Fibroblast of lung (primary cell): ENCODE measurements around the gene BBS2. TPM values are rescaled to one million over a fixed set of nuclear protein-coding genes. Genes with fewer than 3 reads are reported as not detected.

Experiments
- DNase-seq, 2 donors: peaks; one replicate each; pipeline versions ENCODE4 v3.0.0 to v3.0.0-alpha.2; 2010; ENCODE audit warnings: low read depth in 2 of 2
- H2AFZ ChIP-seq: 2 replicates; pipeline ENCODE4 v1.5.1; 2012; ENCODE audit warnings: low read length, control low read depth, inconsistent platforms
- H3K27ac ChIP-seq: 2 replicates; pipeline ENCODE4 v1.5.1; 2011; ENCODE audit warnings: low read length, control low read depth; ENCODE audit not compliant: insufficient read depth
- H3K27me3 ChIP-seq: 2 replicates; pipeline ENCODE4 v1.5.1; 2011; ENCODE audit warnings: mild to moderate bottlenecking, low read length; ENCODE audit not compliant: control insufficient read depth, insufficient read depth
- H3K36me3 ChIP-seq: 2 replicates; pipeline ENCODE4 v1.5.1; 2011; ENCODE audit warnings: low read length; ENCODE audit not compliant: control insufficient read depth, insufficient read depth
- H3K4me1 ChIP-seq: 2 replicates; pipeline ENCODE4 v1.5.1; 2011; ENCODE audit warnings: low read length; ENCODE audit not compliant: control insufficient read depth, insufficient read depth; ENCODE audit errors: extremely low read depth
- H3K4me2 ChIP-seq: 2 replicates; pipeline ENCODE4 v1.5.1; 2011; ENCODE audit warnings: low read length, control low read depth; ENCODE audit not compliant: insufficient read depth; ENCODE audit errors: extremely low read depth
- H3K4me3 ChIP-seq, 4 experiments: fragments of 200-600 bp in 1 of 4; sonication (generic) in 1 of 4; replicated peaks in 1 of 4; 2 replicates each; pipeline ENCODE4 v1.5.1; 2011 to 2016; ENCODE audit warnings: low read length in 4 of 4, low read depth in 3 of 4, mild to moderate bottlenecking in 3 of 4, control low read depth in 2 of 4, inconsistent platforms in 1 of 4, mixed read lengths in 1 of 4; ENCODE audit not compliant: insufficient read depth in 1 of 4; ENCODE audit errors: control extremely low read depth in 1 of 4
- H3K79me2 ChIP-seq: 2 replicates; pipeline ENCODE4 v1.5.1; 2012; ENCODE audit warnings: mild to moderate bottlenecking, low read length, inconsistent platforms; ENCODE audit not compliant: control insufficient read depth, insufficient read depth
- H3K9ac ChIP-seq: 2 replicates; pipeline ENCODE4 v1.5.1; 2011; ENCODE audit warnings: mild to moderate bottlenecking, low read length, control low read depth; ENCODE audit not compliant: insufficient read depth
- H3K9me3 ChIP-seq: 2 replicates; pipeline ENCODE4 v1.5.1; 2012; ENCODE audit warnings: low read depth, low read length; ENCODE audit not compliant: control insufficient read depth, insufficient read depth
- H4K20me1 ChIP-seq: 2 replicates; pipeline ENCODE4 v1.5.1; 2011; ENCODE audit warnings: low read length; ENCODE audit not compliant: control insufficient read depth, insufficient read depth; ENCODE audit errors: extremely low read depth
- EZH2 ChIP-seq: IDR thresholded peaks from 2 replicates; pipeline ENCODE4 v1.5.1; 2012; ENCODE audit warnings: low read length, control low read depth, mild to moderate bottlenecking; ENCODE audit errors: missing control alignments
- polyA plus RNA-seq, 2 donors: library from polyadenylated mRNA; depleted of rRNA in 1 of 2; stranded (reverse) in 1 of 2; unstranded in 1 of 2; fragments of >200 nt; gene quantifications; 2 replicates each; pipeline ENCODE4 v1.2.1, GENCODE V29; 2011 to 2012; ENCODE audit warnings: missing spikeins in 1 of 2
- total RNA-seq: library from RNA; depleted of rRNA; stranded (reverse); fragments of >200 nt; gene quantifications from 2 replicates; pipeline ENCODE4 v1.2.1, GENCODE V29; 2014
- TF ChIP-seq, protein P1 (sequence below), 2 donors: IDR thresholded peaks in 1 of 2; conservative IDR thresholded peaks in 1 of 2; 1 replicate in 1 of 2; 2 replicates in 1 of 2; pipeline ENCODE4 v1.5.1; 2011 to 2012; ENCODE audit warnings: low read length in 2 of 2, control low read depth in 1 of 2, inconsistent platforms in 1 of 2, low read depth in 1 of 2, mild to moderate bottlenecking in 1 of 2

Gene BBS2
- total and polyA plus RNA-seq, 2 donors (not counting 1 experiment from before 2014, with no cell fraction given), result 59.9 to 84.9 TPM

DNA sequence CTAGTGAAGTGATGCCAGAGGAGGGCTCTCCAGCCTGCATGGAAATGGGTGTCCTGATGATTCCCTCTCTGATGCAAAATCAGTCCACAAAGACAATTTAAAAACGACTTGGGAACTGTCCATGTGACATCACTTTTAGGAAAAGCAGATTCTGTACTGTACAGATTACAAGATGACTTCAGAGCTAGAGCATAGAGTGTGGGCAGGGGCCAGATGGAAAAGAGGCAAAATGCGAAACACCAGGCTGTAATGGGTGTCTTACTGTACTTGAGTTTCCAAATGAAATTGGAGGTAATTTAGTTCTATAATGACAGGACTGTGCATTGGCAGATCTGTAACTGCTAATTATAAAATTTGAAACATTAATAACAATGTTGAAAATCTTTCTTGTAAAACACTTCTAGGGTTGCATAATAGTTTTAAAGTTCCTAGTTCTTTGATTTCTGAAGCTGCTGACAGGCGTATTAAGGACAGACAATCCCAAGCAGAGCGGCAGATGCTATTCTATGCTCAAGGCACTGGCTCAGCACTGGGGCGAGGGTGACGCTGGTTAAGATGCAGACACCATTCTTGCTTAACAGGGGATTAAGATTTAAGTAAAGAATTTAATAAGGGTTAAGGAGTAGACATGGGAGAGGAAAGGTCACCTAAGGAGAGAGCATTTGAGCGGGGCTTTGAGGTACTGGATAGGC lies 38.9 kb downstream of the BBS2 start:
- H3K4me3 ChIP-seq, result no peak overlapping the region
- H3K36me3 ChIP-seq, result peaks cover 6% of the 10 kb centered on the region
- no peaks in the 10 kb centered on the region for H3K9me3 ChIP-seq
- H3K27me3 ChIP-seq, result no peaks in the 10 kb centered on the region
- H3K4me1 ChIP-seq, result peaks cover 3% of the 10 kb centered on the region
- no peak overlapping the region for H3K27ac ChIP-seq
- TF ChIP-seq, protein P1, sequence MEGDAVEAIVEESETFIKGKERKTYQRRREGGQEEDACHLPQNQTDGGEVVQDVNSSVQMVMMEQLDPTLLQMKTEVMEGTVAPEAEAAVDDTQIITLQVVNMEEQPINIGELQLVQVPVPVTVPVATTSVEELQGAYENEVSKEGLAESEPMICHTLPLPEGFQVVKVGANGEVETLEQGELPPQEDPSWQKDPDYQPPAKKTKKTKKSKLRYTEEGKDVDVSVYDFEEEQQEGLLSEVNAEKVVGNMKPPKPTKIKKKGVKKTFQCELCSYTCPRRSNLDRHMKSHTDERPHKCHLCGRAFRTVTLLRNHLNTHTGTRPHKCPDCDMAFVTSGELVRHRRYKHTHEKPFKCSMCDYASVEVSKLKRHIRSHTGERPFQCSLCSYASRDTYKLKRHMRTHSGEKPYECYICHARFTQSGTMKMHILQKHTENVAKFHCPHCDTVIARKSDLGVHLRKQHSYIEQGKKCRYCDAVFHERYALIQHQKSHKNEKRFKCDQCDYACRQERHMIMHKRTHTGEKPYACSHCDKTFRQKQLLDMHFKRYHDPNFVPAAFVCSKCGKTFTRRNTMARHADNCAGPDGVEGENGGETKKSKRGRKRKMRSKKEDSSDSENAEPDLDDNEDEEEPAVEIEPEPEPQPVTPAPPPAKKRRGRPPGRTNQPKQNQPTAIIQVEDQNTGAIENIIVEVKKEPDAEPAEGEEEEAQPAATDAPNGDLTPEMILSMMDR (conservative IDR thresholded peaks at IDR 0.05 in 1 of 2, IDR thresholded peaks at IDR 0.05 in 1 of 2; ENCODE audit: low read depth in 1 of 2, low read length in 2 of 2), result no peak
- no peak for TF ChIP-seq EZH2
- no peaks in the 10 kb centered on the region for H4K20me1 ChIP-seq
- H3K9ac ChIP-seq, result no peak overlapping the region
- no peak for DNase-seq
- no peak overlapping the region for H3K4me2 ChIP-seq
- H3K79me2 ChIP-seq, result no peaks in the 10 kb centered on the region
- no peak overlapping the region for H2AFZ ChIP-seq

DNA sequence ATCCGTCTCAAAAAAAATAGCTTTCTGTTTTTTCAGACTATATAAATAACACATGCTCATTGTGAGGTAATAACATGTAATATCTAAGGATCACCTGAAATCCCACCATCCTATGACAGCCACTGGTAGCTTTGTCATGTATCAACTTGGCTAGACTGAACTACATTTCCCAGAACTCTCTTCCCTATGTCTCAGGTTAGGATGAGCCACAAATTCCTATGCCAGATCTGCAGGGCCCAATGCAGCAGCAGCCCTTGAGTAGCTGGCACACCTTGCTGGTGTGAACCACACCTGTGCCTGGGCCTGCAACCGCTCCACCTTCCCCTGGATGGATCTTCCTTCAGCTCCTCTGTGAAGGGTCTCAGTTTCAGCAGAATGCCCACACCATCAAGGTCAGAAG lies 40.4 kb downstream of the BBS2 start:
- H4K20me1 ChIP-seq, result no peaks in the 10 kb centered on the region
- H3K4me1 ChIP-seq, result peaks cover 3% of the 10 kb centered on the region
- TF ChIP-seq, protein P1 (conservative IDR thresholded peaks at IDR 0.05 in 1 of 2, IDR thresholded peaks at IDR 0.05 in 1 of 2; ENCODE audit: low read depth in 1 of 2, low read length in 2 of 2), result no peak
- no peak for TF ChIP-seq EZH2
- no peak overlapping the region for H3K9ac ChIP-seq
- H3K27ac ChIP-seq, result no peak overlapping the region
- H3K4me3 ChIP-seq, result no peak overlapping the region
- no peak overlapping the region for H3K4me2 ChIP-seq
- H3K36me3 ChIP-seq, result peaks cover 10% of the 10 kb centered on the region
- H3K27me3 ChIP-seq, result no peaks in the 10 kb centered on the region
- no peak for DNase-seq
- H3K9me3 ChIP-seq, result no peaks in the 10 kb centered on the region
- no peak overlapping the region for H2AFZ ChIP-seq
- H3K79me2 ChIP-seq, result no peaks in the 10 kb centered on the region

DNA sequence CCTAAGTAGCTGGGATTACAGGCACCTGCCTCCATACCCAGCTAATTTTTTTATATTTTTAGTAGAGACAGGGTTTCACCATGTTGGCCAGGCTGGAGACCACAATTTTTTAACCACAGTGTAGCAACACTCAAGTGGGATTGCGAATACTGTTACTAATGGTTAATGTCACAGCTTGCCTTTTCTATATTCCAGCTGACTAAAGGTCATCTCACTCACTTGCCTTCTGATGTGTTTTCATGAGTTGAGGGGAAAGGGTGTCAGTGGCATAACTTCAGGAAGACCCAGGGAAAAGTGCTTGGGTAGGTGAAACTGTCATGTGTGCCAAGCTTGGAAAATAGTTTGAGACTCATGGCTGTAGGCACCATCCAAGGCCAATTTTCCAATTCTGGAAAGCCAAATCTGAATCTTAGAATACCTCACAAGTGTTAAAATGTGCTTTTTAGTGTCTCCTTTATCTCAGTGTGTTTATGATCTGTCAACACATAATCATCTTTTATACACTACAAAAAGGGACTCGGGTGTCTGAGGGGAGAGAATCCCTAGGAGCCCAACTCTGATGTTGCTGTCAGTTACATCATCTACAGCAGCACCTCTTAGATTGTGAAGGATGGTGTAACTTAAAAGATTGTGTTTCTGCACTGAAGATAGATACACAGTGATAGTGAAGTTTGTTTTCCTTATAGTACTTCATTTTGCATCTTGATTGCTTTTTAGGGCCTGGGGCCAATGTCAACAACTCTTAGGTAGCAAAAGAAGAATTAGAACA lies 41.4 kb downstream of the BBS2 start:
- Histone ChIP-seq H3K27ac (no peak overlapping the region), H3K4me1 (peaks cover 3% of the 10 kb centered on the region), H3K36me3 (peaks cover 10% of the 10 kb centered on the region), H3K9me3 (no peaks in the 10 kb centered on the region), H3K9ac (no peak overlapping the region), H3K27me3 (no peaks in the 10 kb centered on the region), H3K4me3 (no peak overlapping the region), H3K79me2 (no peaks in the 10 kb centered on the region), H3K4me2 (no peak overlapping the region), H4K20me1 (no peaks in the 10 kb centered on the region), H2AFZ (no peak overlapping the region)
- TF ChIP-seq EZH2, result no peak
- TF ChIP-seq, protein P1 (conservative IDR thresholded peaks at IDR 0.05 in 1 of 2, IDR thresholded peaks at IDR 0.05 in 1 of 2; ENCODE audit: low read depth in 1 of 2, low read length in 2 of 2), result no peak
- DNase-seq, result peak in 1 of 2 donors; percentile 54
